Lower leg skin (tissue), 4 donors: ENCODE measurements around the gene SRP9. TPM values are rescaled to one million over a fixed set of nuclear protein-coding genes. Genes with fewer than 3 reads are reported as not detected.

ENCODE experiments used
- DNase-seq, 2 donors: peaks; one replicate each; pipeline ENCODE4 v3.0.0-alpha.2; 2019; ENCODE audit warnings: low spot score in 2 of 2
- H3K4me3 ChIP-seq: fragments of 200-600 bp; sonication (generic); 2 replicates; pipeline ENCODE4 v1.5.1; 2017; ENCODE audit warnings: mild to moderate bottlenecking, low read depth; ENCODE audit not compliant: poor library complexity, severe bottlenecking
- POLR2A ChIP-seq, 2 donors: fragments of 450-650 bp; IDR thresholded peaks; one replicate each; pipeline ENCODE4 v1.6.1; 2016 to 2017; ENCODE audit warnings: antibody characterized with exemption in 2 of 2, mild to moderate bottlenecking in 1 of 2, moderate library complexity in 1 of 2
- WGBS, 2 donors: methylation state at CpG; one replicate each; pipeline ENCODE4 v1.1.5; 2018; 5-methylcytosine and 5-hydroxymethylcytosine counted together
- intact Hi-C: fragments of 100-400 bp; cut with DNase I; formaldehyde crosslinking; loops from one replicate; pipeline ENCODE4 v1.15.0; 2023; ENCODE audit warnings: low total_unique reads
- total RNA-seq, 4 donors: library from RNA; depleted of rRNA; stranded (reverse); fragments of >200 nt; gene quantifications; one replicate each; pipeline ENCODE4 v1.1.0, GENCODE V29; 2016
- TF ChIP-seq, protein P1 (sequence below), 3 donors: fragments of 450-650 bp; IDR thresholded peaks; one replicate each; pipeline ENCODE4 v1.5.1; 2016; ENCODE audit warnings: antibody characterized with exemption in 3 of 3, mild to moderate bottlenecking in 3 of 3, moderate library complexity in 2 of 3

Gene SRP9
- 100 to 1,000 TPM; 117 to 191 (median 154) TPM for total RNA-seq

- intact Hi-C loops: loop anchor here (2.0 kb wide), 1 partner anchor 69 kb away; no protein-coding TSS in a partner anchor
- WGBS, 2 donors: 0 to 1% methylated on average over 43 to 46 of the region's 46 CpGs
- DNase-seq: peak; percentile 99 to 100
- peak in 1 of 2 donors; percentile 80 for TF ChIP-seq POLR2A (IDR thresholded peaks at IDR 0.05)
- TF ChIP-seq, protein P1, sequence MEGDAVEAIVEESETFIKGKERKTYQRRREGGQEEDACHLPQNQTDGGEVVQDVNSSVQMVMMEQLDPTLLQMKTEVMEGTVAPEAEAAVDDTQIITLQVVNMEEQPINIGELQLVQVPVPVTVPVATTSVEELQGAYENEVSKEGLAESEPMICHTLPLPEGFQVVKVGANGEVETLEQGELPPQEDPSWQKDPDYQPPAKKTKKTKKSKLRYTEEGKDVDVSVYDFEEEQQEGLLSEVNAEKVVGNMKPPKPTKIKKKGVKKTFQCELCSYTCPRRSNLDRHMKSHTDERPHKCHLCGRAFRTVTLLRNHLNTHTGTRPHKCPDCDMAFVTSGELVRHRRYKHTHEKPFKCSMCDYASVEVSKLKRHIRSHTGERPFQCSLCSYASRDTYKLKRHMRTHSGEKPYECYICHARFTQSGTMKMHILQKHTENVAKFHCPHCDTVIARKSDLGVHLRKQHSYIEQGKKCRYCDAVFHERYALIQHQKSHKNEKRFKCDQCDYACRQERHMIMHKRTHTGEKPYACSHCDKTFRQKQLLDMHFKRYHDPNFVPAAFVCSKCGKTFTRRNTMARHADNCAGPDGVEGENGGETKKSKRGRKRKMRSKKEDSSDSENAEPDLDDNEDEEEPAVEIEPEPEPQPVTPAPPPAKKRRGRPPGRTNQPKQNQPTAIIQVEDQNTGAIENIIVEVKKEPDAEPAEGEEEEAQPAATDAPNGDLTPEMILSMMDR (IDR thresholded peaks at IDR 0.05): peak in 1 of 3 donors; percentile 94
- H3K4me3 ChIP-seq: peak within 1 kb of the TSS; percentile 85
Measured at GRCh38 chr1:225777583-225778336, at the start of gene SRP9. Gene SRP9, plus strand, starts transcription at chr1:225777826. Its CDS starts 115 bp downstream, at chr1:225777941.

DNA sequence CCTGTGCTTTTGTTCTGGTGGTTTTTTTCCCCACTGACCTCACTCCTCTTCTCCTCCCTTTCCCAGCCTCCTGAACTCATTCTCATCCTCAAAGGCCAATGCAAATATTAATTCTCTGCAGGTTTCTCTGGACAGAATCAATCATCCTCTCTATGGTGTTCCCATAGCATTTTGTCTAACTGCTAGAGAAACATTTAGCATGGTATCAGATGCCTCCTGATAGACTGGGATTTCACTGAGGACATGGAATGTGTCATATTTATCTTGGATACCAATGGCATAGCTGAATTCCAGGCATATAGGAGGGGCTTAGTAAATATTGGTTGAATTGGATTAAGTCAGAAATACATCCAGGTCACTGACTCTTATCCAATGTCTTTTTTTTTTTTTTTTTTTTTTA, 46.1 kb upstream of the SRP9 start:
- no peak overlapping the region for H3K4me3 ChIP-seq
- DNase-seq: no peak
- intact Hi-C loops: no loop called here
- no peak for TF ChIP-seq POLR2A (IDR thresholded peaks at IDR 0.05)
- TF ChIP-seq, protein P1 (IDR thresholded peaks at IDR 0.05): no peak

DNA sequence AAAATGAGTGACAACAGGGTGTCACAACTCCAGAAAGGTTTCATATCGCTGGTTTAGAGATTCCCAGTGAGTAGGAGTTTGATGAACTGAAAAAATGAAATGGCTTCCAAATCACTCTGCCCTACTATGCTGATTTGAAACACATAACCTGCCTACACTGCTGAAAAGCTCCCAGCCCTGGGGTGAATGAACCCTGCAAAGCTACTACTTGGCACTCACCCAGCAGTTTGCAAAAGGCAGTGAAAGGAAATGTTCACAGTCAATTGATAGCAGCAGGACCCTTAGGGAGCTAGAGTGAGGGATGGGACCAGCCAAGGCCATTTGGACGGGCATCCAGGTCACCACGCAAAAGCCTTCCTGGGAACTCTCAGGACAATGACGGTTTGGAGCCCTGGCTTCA, 44.4 kb upstream of the SRP9 start:
- DNase-seq: no peak

GRCh38 chr1:225735252-225736149, 42.1 kb upstream of the SRP9 start:
- H3K4me3 ChIP-seq: no peak overlapping the region
- TF ChIP-seq POLR2A (IDR thresholded peaks at IDR 0.05): no peak
- TF ChIP-seq, protein P1 (IDR thresholded peaks at IDR 0.05): no peak
- 39 to 49% methylated on average over 12 of the region's 12 CpGs for WGBS, 2 donors
- peak; percentile 81 to 92 for DNase-seq
- intact Hi-C loops: no loop called here

More for the DNA sequence above, 44.4 kb upstream of the SRP9 start:
- H3K4me3 ChIP-seq: no peak overlapping the region
- intact Hi-C loops: no loop called here
- TF ChIP-seq, protein P1 (IDR thresholded peaks at IDR 0.05): no peak
- no peak for TF ChIP-seq POLR2A (IDR thresholded peaks at IDR 0.05)
- WGBS, 2 donors: 87 to 90% methylated on average over 4 of the region's 4 CpGs

GRCh38 chr1:225736437-225737098, 41.1 kb upstream of the SRP9 start:
- no peak overlapping the region for H3K4me3 ChIP-seq
- intact Hi-C loops: no loop called here
- DNase-seq: no peak
- TF ChIP-seq POLR2A (IDR thresholded peaks at IDR 0.05): no peak
- TF ChIP-seq, protein P1 (IDR thresholded peaks at IDR 0.05): no peak
- WGBS, 2 donors: 68 to 70% methylated on average over 10 of the region's 10 CpGs
